HEK293 (cell line): ENCODE results near the gene WAC.

Experiments
- HOXD13 ChIP-seq: sonication (generic); formaldehyde crosslinking; IDR thresholded peaks from 2 replicates; pipeline ENCODE4 v1.8.0; 2022; ENCODE audit warnings: missing genetic modification reagents, borderline replicate concordance
- MYNN ChIP-seq: fragments of 450-650 bp; formaldehyde crosslinking; IDR thresholded peaks from 2 replicates; pipeline ENCODE4 v1.5.1; 2016; ENCODE audit warnings: missing biosample characterization, missing genetic modification characterization, borderline replicate concordance
- SCRT1 ChIP-seq: fragments of 450-650 bp; formaldehyde crosslinking; IDR thresholded peaks from 2 replicates; pipeline ENCODE4 v1.5.1; 2016; ENCODE audit warnings: missing biosample characterization, missing genetic modification characterization, borderline replicate concordance
- ZBTB8A ChIP-seq: fragments of 450-650 bp; formaldehyde crosslinking; IDR thresholded peaks from 2 replicates; pipeline ENCODE4 v1.5.1; 2016; ENCODE audit warnings: missing biosample characterization, missing genetic modification characterization
- ZFP69B ChIP-seq: fragments of 450-650 bp; formaldehyde crosslinking; IDR thresholded peaks from 2 replicates; pipeline ENCODE4 v1.5.1; 2016; ENCODE audit warnings: missing biosample characterization, missing genetic modification characterization
- ZIC2 ChIP-seq: fragments of 450-650 bp; formaldehyde crosslinking; IDR thresholded peaks from 2 replicates; pipeline ENCODE4 v1.5.1; 2016; ENCODE audit warnings: missing biosample characterization, missing genetic modification characterization
- ZNF19 ChIP-seq: fragments of 450-650 bp; formaldehyde crosslinking; IDR thresholded peaks from 2 replicates; pipeline ENCODE4; 2016; ENCODE audit warnings: missing biosample characterization, missing genetic modification characterization, low read depth
- ZNF2 ChIP-seq: fragments of 450-650 bp; formaldehyde crosslinking; IDR thresholded peaks from 2 replicates; pipeline ENCODE4 v1.5.1; 2016; ENCODE audit warnings: missing biosample characterization, missing genetic modification characterization
- ZNF24 ChIP-seq: fragments of 450-650 bp; formaldehyde crosslinking; IDR thresholded peaks from 2 replicates; pipeline ENCODE4 v1.5.1; 2016; ENCODE audit warnings: missing biosample characterization, missing genetic modification characterization
- ZNF266 ChIP-seq: fragments of 450-650 bp; formaldehyde crosslinking; IDR thresholded peaks from 2 replicates; pipeline ENCODE4 v1.5.1; 2016; ENCODE audit warnings: missing biosample characterization, missing genetic modification characterization, low read depth
- ZNF324 ChIP-seq: fragments of 450-650 bp; formaldehyde crosslinking; IDR thresholded peaks from 2 replicates; pipeline ENCODE4 v1.5.1; 2016; ENCODE audit warnings: missing biosample characterization, missing genetic modification characterization
- ZNF335 ChIP-seq: fragments of 450-650 bp; formaldehyde crosslinking; conservative IDR thresholded peaks from 2 replicates; pipeline ENCODE4 v1.5.1; 2016; ENCODE audit warnings: missing biosample characterization, missing genetic modification characterization
- ZNF350 ChIP-seq: fragments of 450-650 bp; formaldehyde crosslinking; IDR thresholded peaks from 2 replicates; pipeline ENCODE4 v1.5.0; 2017; ENCODE audit warnings: missing biosample characterization, mild to moderate bottlenecking, missing genetic modification characterization
- ZNF366 ChIP-seq: fragments of 450-650 bp; formaldehyde crosslinking; conservative IDR thresholded peaks from 2 replicates; pipeline ENCODE4 v1.5.1; 2016; ENCODE audit warnings: missing biosample characterization, missing genetic modification characterization
- ZNF37A ChIP-seq: fragments of 450-650 bp; IDR thresholded peaks from 2 replicates; pipeline ENCODE4 v1.5.1; 2018; ENCODE audit warnings: missing biosample characterization, missing genetic modification characterization
- ZNF416 ChIP-seq: fragments of 450-650 bp; formaldehyde crosslinking; IDR thresholded peaks from 2 replicates; pipeline ENCODE4 v1.5.1; 2016; ENCODE audit warnings: missing biosample characterization, missing genetic modification characterization
- ZNF433 ChIP-seq: fragments of 450-650 bp; formaldehyde crosslinking; IDR thresholded peaks from 2 replicates; pipeline ENCODE4 v1.5.1; 2016; ENCODE audit warnings: missing biosample characterization, missing genetic modification characterization, low read depth
- ZNF548 ChIP-seq: fragments of 450-650 bp; formaldehyde crosslinking; IDR thresholded peaks from 2 replicates; pipeline ENCODE4 v1.5.1; 2016; ENCODE audit warnings: missing biosample characterization, missing genetic modification characterization
- ZNF549 ChIP-seq: fragments of 450-650 bp; IDR thresholded peaks from 2 replicates; pipeline ENCODE4 v1.5.1; 2018; ENCODE audit warnings: missing biosample characterization, missing genetic modification characterization, mild to moderate bottlenecking, inconsistent platforms, moderate library complexity
- ZNF555 ChIP-seq: fragments of 450-650 bp; formaldehyde crosslinking; conservative IDR thresholded peaks from 2 replicates; pipeline ENCODE4 v1.5.1; 2017; ENCODE audit warnings: missing biosample characterization, mild to moderate bottlenecking, missing genetic modification characterization, inconsistent platforms
- ZNF626 ChIP-seq: fragments of 450-650 bp; sonication (Bioruptor Pico); formaldehyde crosslinking; IDR thresholded peaks from 2 replicates; pipeline ENCODE4 v1.5.1; 2018; ENCODE audit warnings: missing biosample characterization, missing genetic modification characterization, inconsistent platforms
- ZNF658 ChIP-seq: fragments of 450-650 bp; formaldehyde crosslinking; IDR thresholded peaks from 2 replicates; pipeline ENCODE4; 2016; ENCODE audit warnings: missing biosample characterization, missing genetic modification characterization
- ZNF76 ChIP-seq: fragments of 450-650 bp; formaldehyde crosslinking; IDR thresholded peaks from 2 replicates; pipeline ENCODE4; 2016; ENCODE audit warnings: low read depth, missing biosample characterization, missing genetic modification characterization, borderline replicate concordance
- ZNF792 ChIP-seq: fragments of 450-650 bp; formaldehyde crosslinking; IDR thresholded peaks from 2 replicates; pipeline ENCODE4 v1.5.1; 2016; ENCODE audit warnings: missing biosample characterization, missing genetic modification characterization
- ZNF837 ChIP-seq: fragments of 450-650 bp; formaldehyde crosslinking; IDR thresholded peaks from 2 replicates; pipeline ENCODE4 v1.5.1; 2016; ENCODE audit warnings: missing biosample characterization, missing genetic modification characterization
- ZNF843 ChIP-seq: fragments of 450-650 bp; formaldehyde crosslinking; IDR thresholded peaks from 2 replicates; pipeline ENCODE4 v1.5.1; 2016; ENCODE audit warnings: missing biosample characterization, missing genetic modification characterization
- ZSCAN30 ChIP-seq: fragments of 450-650 bp; IDR thresholded peaks from 2 replicates; pipeline ENCODE4 v1.5.1; 2018; ENCODE audit warnings: missing biosample characterization, mild to moderate bottlenecking, missing genetic modification characterization, moderate library complexity
- TF ChIP-seq, protein P1 (sequence below): fragments of 450-650 bp; formaldehyde crosslinking; IDR thresholded peaks from 2 replicates; pipeline ENCODE4 v1.5.1; 2017; ENCODE audit warnings: missing biosample characterization, missing genetic modification characterization
- TF ChIP-seq, protein P2 (sequence below): IDR thresholded peaks from 2 replicates; pipeline ENCODE4 v1.6.1; 2011; ENCODE audit warnings: mild to moderate bottlenecking, low read depth, low read length, borderline replicate concordance
- TF ChIP-seq, protein P3 (sequence below): fragments of 450-650 bp; formaldehyde crosslinking; IDR thresholded peaks from 2 replicates; pipeline ENCODE4 v1.5.1; 2017; ENCODE audit warnings: missing biosample characterization, missing genetic modification characterization
- TF ChIP-seq, protein P4 (sequence below): fragments of 450-650 bp; formaldehyde crosslinking; IDR thresholded peaks from 2 replicates; pipeline ENCODE4 v1.5.1; 2016; ENCODE audit warnings: missing biosample characterization, missing genetic modification characterization, borderline replicate concordance

Gene WAC

DNA sequence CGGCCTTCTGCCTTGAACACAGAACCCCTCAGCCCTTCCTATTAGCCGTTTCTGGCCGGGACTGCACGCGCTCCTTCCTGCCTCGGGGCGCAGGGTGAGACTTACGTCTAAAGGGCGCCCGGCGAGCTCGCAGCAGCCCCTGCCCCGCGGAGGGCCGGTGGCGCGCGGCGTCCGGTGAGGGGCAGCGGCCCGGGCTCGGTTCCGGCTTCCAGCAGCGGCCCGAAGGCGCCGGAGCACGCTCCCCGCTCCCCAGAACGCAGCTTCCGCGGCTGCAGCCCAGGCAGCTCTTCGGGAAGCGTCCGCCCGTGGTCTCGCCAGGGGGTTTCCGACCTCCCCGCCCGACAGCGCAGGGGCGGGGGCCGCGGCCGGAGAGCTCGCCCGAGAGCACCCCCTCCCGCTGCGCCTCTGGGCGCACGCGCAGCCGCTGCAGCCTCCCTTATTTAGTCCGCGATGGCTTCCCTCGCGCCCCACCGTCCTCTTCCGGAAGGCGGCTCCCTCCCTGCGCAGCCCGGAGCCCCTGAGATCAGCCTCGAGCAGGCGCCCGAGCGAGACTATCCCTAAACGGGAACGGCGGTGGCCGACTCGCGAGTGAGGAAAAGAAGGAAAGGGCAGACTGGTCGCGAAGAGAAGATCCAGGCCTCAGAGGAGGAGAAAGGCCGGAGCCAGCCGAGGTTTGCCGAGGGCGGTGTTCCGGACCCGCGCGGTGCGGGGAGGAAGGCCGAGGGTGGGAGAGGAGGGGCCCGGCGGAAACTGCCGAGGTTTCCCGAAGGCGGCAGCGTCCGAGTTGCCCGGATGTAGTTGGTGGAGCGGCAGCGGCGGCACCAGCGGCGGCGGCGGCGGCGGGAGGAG, at the start of gene WAC (continued):
- TF ChIP-seq SCRT1 (tag by site-specific recombination): no peak
- TF ChIP-seq ZNF837: no peak
- TF ChIP-seq ZNF76: peak; percentile 27; the same call in 1 of the 2 replicates
- peak; percentile 87 for TF ChIP-seq ZBTB8A (tag by site-specific recombination)
- TF ChIP-seq ZSCAN30 (tag by site-specific recombination): peak; percentile 87
- TF ChIP-seq HOXD13 (CRISPR knock-in tag): no peak
- TF ChIP-seq ZNF2 (tag by site-specific recombination): peak; percentile 67; the same call in 1 of the 2 replicates
- no peak for TF ChIP-seq ZNF555 (tag by site-specific recombination)
- TF ChIP-seq ZIC2: peak; percentile 84
- no peak; the same call in 1 of the 2 replicates for TF ChIP-seq ZNF843
- TF ChIP-seq ZNF324 (tag by site-specific recombination): peak; percentile 79; the same call in 1 of the 2 replicates
- TF ChIP-seq ZNF549: no peak; the same call in 1 of the 2 replicates
- no peak for TF ChIP-seq ZNF792 (tag by site-specific recombination)
- no peak for TF ChIP-seq ZNF548
- no peak for TF ChIP-seq ZFP69B (tag by site-specific recombination)
- TF ChIP-seq ZNF24 (tag by site-specific recombination): no peak
- TF ChIP-seq ZNF626 (tag by site-specific recombination): no peak
- no peak for TF ChIP-seq ZNF266 (tag by site-specific recombination)
- TF ChIP-seq, protein P1, sequence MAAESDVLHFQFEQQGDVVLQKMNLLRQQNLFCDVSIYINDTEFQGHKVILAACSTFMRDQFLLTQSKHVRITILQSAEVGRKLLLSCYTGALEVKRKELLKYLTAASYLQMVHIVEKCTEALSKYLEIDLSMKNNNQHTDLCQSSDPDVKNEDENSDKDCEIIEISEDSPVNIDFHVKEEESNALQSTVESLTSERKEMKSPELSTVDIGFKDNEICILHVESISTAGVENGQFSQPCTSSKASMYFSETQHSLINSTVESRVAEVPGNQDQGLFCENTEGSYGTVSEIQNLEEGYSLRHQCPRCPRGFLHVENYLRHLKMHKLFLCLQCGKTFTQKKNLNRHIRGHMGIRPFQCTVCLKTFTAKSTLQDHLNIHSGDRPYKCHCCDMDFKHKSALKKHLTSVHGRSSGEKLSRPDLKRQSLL (tag by site-specific recombination): no peak; the same call in 1 of the 2 replicates
- no peak for TF ChIP-seq ZNF658 (tag by site-specific recombination)
- no peak for TF ChIP-seq ZNF433 (tag by site-specific recombination)
- TF ChIP-seq ZNF37A: no peak
- peak; percentile 78; the same call in 1 of the 2 replicates for TF ChIP-seq ZNF366 (tag by site-specific recombination)
- no peak for TF ChIP-seq MYNN (tag by site-specific recombination)
- TF ChIP-seq, protein P2, sequence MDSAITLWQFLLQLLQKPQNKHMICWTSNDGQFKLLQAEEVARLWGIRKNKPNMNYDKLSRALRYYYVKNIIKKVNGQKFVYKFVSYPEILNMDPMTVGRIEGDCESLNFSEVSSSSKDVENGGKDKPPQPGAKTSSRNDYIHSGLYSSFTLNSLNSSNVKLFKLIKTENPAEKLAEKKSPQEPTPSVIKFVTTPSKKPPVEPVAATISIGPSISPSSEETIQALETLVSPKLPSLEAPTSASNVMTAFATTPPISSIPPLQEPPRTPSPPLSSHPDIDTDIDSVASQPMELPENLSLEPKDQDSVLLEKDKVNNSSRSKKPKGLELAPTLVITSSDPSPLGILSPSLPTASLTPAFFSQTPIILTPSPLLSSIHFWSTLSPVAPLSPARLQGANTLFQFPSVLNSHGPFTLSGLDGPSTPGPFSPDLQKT: no peak; the same call in 1 of the 2 replicates
- TF ChIP-seq, protein P3, sequence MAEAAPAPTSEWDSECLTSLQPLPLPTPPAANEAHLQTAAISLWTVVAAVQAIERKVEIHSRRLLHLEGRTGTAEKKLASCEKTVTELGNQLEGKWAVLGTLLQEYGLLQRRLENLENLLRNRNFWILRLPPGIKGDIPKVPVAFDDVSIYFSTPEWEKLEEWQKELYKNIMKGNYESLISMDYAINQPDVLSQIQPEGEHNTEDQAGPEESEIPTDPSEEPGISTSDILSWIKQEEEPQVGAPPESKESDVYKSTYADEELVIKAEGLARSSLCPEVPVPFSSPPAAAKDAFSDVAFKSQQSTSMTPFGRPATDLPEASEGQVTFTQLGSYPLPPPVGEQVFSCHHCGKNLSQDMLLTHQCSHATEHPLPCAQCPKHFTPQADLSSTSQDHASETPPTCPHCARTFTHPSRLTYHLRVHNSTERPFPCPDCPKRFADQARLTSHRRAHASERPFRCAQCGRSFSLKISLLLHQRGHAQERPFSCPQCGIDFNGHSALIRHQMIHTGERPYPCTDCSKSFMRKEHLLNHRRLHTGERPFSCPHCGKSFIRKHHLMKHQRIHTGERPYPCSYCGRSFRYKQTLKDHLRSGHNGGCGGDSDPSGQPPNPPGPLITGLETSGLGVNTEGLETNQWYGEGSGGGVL (tag by site-specific recombination): no peak
- no peak for TF ChIP-seq ZNF19 (tag by site-specific recombination)
- TF ChIP-seq, protein P4, sequence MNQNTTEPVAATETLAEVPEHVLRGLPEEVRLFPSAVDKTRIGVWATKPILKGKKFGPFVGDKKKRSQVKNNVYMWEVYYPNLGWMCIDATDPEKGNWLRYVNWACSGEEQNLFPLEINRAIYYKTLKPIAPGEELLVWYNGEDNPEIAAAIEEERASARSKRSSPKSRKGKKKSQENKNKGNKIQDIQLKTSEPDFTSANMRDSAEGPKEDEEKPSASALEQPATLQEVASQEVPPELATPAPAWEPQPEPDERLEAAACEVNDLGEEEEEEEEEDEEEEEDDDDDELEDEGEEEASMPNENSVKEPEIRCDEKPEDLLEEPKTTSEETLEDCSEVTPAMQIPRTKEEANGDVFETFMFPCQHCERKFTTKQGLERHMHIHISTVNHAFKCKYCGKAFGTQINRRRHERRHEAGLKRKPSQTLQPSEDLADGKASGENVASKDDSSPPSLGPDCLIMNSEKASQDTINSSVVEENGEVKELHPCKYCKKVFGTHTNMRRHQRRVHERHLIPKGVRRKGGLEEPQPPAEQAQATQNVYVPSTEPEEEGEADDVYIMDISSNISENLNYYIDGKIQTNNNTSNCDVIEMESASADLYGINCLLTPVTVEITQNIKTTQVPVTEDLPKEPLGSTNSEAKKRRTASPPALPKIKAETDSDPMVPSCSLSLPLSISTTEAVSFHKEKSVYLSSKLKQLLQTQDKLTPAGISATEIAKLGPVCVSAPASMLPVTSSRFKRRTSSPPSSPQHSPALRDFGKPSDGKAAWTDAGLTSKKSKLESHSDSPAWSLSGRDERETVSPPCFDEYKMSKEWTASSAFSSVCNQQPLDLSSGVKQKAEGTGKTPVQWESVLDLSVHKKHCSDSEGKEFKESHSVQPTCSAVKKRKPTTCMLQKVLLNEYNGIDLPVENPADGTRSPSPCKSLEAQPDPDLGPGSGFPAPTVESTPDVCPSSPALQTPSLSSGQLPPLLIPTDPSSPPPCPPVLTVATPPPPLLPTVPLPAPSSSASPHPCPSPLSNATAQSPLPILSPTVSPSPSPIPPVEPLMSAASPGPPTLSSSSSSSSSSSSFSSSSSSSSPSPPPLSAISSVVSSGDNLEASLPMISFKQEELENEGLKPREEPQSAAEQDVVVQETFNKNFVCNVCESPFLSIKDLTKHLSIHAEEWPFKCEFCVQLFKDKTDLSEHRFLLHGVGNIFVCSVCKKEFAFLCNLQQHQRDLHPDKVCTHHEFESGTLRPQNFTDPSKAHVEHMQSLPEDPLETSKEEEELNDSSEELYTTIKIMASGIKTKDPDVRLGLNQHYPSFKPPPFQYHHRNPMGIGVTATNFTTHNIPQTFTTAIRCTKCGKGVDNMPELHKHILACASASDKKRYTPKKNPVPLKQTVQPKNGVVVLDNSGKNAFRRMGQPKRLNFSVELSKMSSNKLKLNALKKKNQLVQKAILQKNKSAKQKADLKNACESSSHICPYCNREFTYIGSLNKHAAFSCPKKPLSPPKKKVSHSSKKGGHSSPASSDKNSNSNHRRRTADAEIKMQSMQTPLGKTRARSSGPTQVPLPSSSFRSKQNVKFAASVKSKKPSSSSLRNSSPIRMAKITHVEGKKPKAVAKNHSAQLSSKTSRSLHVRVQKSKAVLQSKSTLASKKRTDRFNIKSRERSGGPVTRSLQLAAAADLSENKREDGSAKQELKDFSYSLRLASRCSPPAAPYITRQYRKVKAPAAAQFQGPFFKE (tag by site-specific recombination): no peak
- peak; percentile 65 for TF ChIP-seq ZNF335 (tag by site-specific recombination)
- no peak for TF ChIP-seq ZNF350 (tag by site-specific recombination)
- TF ChIP-seq ZNF416 (tag by site-specific recombination): no peak
